Measurements from ENCODE around the gene PUS1. TPM values are rescaled to one million over a fixed set of nuclear protein-coding genes. Genes with fewer than 3 reads are reported as not detected.

PUS1 gene
- total and polyA plus RNA-seq, 9 of the 15 experiments (the other 6 are each of a cell fraction or from before 2014, with no cell fraction given): 1.9 to 90.8 (median 30.0) TPM

DNA sequence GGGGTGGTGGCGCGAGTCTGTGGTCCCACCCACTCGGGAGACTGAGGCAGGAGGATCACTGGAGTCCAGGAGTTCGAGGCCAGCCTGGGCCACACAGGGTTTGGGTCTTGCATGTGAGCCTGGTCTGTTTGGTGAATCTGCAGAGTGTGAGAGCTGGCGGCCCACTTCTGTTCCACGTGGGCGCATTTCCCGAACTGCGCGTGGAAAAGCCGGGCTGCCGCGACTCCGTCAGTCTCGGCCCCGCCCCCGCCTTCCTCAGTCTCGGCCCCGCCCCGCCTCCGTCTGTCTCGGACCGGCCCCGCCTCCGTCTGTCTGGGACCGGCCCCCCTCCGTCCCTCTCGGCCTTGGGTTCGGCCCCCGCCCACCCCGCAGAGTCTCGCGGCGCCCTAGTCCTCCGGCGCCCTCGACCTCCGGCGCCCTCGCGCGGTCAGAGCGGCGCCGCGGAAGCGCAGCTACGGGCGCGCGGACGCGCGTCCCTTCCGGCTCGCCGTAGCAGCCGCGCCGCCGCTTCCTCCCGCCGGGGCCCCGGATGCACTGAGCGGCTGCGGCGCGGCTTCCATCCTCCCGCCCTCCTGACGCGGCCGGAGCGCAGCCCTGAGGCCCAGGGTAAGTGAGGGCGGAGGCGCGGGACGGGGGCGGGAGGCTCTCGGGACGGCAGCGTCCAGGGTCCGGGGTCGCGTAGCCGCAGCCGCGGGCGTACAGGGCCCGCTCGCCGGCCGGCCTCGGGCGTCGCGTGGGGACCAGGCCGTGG is 20.5 kb downstream of the PUS1 start, which contains the start of gene EP400 (continued):
- TF ChIP-seq, protein P1, sequence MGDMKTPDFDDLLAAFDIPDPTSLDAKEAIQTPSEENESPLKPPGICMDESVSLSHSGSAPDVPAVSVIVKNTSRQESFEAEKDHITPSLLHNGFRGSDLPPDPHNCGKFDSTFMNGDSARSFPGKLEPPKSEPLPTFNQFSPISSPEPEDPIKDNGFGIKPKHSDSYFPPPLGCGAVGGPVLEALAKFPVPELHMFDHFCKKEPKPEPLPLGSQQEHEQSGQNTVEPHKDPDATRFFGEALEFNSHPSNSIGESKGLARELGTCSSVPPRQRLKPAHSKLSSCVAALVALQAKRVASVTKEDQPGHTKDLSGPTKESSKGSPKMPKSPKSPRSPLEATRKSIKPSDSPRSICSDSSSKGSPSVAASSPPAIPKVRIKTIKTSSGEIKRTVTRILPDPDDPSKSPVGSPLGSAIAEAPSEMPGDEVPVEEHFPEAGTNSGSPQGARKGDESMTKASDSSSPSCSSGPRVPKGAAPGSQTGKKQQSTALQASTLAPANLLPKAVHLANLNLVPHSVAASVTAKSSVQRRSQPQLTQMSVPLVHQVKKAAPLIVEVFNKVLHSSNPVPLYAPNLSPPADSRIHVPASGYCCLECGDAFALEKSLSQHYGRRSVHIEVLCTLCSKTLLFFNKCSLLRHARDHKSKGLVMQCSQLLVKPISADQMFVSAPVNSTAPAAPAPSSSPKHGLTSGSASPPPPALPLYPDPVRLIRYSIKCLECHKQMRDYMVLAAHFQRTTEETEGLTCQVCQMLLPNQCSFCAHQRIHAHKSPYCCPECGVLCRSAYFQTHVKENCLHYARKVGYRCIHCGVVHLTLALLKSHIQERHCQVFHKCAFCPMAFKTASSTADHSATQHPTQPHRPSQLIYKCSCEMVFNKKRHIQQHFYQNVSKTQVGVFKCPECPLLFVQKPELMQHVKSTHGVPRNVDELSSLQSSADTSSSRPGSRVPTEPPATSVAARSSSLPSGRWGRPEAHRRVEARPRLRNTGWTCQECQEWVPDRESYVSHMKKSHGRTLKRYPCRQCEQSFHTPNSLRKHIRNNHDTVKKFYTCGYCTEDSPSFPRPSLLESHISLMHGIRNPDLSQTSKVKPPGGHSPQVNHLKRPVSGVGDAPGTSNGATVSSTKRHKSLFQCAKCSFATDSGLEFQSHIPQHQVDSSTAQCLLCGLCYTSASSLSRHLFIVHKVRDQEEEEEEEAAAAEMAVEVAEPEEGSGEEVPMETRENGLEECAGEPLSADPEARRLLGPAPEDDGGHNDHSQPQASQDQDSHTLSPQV (IDR thresholded peaks at IDR 0.05): 0 out of 2 replicates have a peak, but pooled peaks have one; percentile 26
- TF ChIP-seq TARDBP (IDR thresholded peaks at IDR 0.05) (peak; percentile 45; the same call in 1 of the 2 replicates), ARID2 (IDR thresholded peaks at IDR 0.05) (no peak), ZNF79 (CRISPR knock-in tag; IDR thresholded peaks at IDR 0.05; ENCODE audit: low read depth) (no peak), ZNF274 (IDR thresholded peaks at IDR 0.05; ENCODE audit: borderline replicate concordance, low read depth, low read length) (no peak), ZFX (CRISPR knock-in tag; IDR thresholded peaks at IDR 0.05) (peak; percentile 68), FIP1L1 (IDR thresholded peaks at IDR 0.05; ENCODE audit: low read depth, low read length, poor library complexity, severe bottlenecking) (no peak), ZNF316 (IDR thresholded peaks at IDR 0.05) (no peak), ZNF584 (CRISPR knock-in tag; IDR thresholded peaks at IDR 0.05; ENCODE audit: low read depth) (no peak)
- TF ChIP-seq, protein P2, sequence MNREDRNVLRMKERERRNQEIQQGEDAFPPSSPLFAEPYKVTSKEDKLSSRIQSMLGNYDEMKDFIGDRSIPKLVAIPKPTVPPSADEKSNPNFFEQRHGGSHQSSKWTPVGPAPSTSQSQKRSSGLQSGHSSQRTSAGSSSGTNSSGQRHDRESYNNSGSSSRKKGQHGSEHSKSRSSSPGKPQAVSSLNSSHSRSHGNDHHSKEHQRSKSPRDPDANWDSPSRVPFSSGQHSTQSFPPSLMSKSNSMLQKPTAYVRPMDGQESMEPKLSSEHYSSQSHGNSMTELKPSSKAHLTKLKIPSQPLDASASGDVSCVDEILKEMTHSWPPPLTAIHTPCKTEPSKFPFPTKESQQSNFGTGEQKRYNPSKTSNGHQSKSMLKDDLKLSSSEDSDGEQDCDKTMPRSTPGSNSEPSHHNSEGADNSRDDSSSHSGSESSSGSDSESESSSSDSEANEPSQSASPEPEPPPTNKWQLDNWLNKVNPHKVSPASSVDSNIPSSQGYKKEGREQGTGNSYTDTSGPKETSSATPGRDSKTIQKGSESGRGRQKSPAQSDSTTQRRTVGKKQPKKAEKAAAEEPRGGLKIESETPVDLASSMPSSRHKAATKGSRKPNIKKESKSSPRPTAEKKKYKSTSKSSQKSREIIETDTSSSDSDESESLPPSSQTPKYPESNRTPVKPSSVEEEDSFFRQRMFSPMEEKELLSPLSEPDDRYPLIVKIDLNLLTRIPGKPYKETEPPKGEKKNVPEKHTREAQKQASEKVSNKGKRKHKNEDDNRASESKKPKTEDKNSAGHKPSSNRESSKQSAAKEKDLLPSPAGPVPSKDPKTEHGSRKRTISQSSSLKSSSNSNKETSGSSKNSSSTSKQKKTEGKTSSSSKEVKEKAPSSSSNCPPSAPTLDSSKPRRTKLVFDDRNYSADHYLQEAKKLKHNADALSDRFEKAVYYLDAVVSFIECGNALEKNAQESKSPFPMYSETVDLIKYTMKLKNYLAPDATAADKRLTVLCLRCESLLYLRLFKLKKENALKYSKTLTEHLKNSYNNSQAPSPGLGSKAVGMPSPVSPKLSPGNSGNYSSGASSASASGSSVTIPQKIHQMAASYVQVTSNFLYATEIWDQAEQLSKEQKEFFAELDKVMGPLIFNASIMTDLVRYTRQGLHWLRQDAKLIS (CRISPR knock-in tag; IDR thresholded peaks at IDR 0.05): peak; percentile 87
- TF ChIP-seq, protein P3, sequence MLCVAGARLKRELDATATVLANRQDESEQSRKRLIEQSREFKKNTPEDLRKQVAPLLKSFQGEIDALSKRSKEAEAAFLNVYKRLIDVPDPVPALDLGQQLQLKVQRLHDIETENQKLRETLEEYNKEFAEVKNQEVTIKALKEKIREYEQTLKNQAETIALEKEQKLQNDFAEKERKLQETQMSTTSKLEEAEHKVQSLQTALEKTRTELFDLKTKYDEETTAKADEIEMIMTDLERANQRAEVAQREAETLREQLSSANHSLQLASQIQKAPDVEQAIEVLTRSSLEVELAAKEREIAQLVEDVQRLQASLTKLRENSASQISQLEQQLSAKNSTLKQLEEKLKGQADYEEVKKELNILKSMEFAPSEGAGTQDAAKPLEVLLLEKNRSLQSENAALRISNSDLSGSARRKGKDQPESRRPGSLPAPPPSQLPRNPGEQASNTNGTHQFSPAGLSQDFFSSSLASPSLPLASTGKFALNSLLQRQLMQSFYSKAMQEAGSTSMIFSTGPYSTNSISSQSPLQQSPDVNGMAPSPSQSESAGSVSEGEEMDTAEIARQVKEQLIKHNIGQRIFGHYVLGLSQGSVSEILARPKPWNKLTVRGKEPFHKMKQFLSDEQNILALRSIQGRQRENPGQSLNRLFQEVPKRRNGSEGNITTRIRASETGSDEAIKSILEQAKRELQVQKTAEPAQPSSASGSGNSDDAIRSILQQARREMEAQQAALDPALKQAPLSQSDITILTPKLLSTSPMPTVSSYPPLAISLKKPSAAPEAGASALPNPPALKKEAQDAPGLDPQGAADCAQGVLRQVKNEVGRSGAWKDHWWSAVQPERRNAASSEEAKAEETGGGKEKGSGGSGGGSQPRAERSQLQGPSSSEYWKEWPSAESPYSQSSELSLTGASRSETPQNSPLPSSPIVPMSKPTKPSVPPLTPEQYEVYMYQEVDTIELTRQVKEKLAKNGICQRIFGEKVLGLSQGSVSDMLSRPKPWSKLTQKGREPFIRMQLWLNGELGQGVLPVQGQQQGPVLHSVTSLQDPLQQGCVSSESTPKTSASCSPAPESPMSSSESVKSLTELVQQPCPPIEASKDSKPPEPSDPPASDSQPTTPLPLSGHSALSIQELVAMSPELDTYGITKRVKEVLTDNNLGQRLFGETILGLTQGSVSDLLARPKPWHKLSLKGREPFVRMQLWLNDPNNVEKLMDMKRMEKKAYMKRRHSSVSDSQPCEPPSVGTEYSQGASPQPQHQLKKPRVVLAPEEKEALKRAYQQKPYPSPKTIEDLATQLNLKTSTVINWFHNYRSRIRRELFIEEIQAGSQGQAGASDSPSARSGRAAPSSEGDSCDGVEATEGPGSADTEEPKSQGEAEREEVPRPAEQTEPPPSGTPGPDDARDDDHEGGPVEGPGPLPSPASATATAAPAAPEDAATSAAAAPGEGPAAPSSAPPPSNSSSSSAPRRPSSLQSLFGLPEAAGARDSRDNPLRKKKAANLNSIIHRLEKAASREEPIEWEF (CRISPR knock-in tag; IDR thresholded peaks at IDR 0.05): no peak
- TF ChIP-seq, protein P4, sequence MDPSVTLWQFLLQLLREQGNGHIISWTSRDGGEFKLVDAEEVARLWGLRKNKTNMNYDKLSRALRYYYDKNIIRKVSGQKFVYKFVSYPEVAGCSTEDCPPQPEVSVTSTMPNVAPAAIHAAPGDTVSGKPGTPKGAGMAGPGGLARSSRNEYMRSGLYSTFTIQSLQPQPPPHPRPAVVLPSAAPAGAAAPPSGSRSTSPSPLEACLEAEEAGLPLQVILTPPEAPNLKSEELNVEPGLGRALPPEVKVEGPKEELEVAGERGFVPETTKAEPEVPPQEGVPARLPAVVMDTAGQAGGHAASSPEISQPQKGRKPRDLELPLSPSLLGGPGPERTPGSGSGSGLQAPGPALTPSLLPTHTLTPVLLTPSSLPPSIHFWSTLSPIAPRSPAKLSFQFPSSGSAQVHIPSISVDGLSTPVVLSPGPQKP (CRISPR knock-in tag; IDR thresholded peaks at IDR 0.05): no peak
